Activated CD4-positive, alpha-beta T cell treated with anti-CD3 and anti-CD28 coated beads, Interleukin-2, amount 10 ng/mL, durations not matched to agents 24 days and 14 days (primary cell): ENCODE measurements around the gene SAMD11. TPM values are rescaled to one million over a fixed set of nuclear protein-coding genes. Genes with fewer than 3 reads are reported as not detected.
A peak's percentile ranks its signal among the peaks of the same experiment; 100 is the strongest.

ENCODE experiments used
- DNase-seq: peaks from one replicate; pipeline ENCODE4 v3.0.0; 2022
- H3K27ac Mint-ChIP-seq: one replicate; pipeline ENCODE4 v1.8.0; 2022; ENCODE audit warnings: mild to moderate bottlenecking, mixed read lengths
- H3K27me3 Mint-ChIP-seq: one replicate; pipeline ENCODE4 v1.8.0; 2022; ENCODE audit warnings: mixed read lengths
- H3K36me3 Mint-ChIP-seq: one replicate; pipeline ENCODE4 v1.8.0; 2022; ENCODE audit warnings: low read depth, mild to moderate bottlenecking, mixed read lengths
- H3K4me1 Mint-ChIP-seq: one replicate; pipeline ENCODE4 v1.8.0; 2021; ENCODE audit warnings: mixed read lengths
- H3K4me3 Mint-ChIP-seq: one replicate; pipeline ENCODE4 v1.8.0; 2022; ENCODE audit warnings: mild to moderate bottlenecking, moderate library complexity, mixed read lengths
- H3K9me3 Mint-ChIP-seq: one replicate; pipeline ENCODE4 v1.8.0; 2021; ENCODE audit warnings: mixed read lengths
- intact Hi-C: fragments of 100-400 bp; cut with micrococcal nuclease; formaldehyde crosslinking; loops from one replicate; pipeline ENCODE4 v1.15.1; 2023
- total RNA-seq: library from RNA; stranded (reverse); gene quantifications from 2 replicates; pipeline ENCODE4 v1.2.3, GENCODE V29; 2022

SAMD11 gene
- total RNA-seq, 1 donor from 2014 or later, result not detected

GRCh38 chr1:966704-967300, 43.1 kb downstream of the SAMD11 start:
- peak; percentile 93 for DNase-seq

DNA sequence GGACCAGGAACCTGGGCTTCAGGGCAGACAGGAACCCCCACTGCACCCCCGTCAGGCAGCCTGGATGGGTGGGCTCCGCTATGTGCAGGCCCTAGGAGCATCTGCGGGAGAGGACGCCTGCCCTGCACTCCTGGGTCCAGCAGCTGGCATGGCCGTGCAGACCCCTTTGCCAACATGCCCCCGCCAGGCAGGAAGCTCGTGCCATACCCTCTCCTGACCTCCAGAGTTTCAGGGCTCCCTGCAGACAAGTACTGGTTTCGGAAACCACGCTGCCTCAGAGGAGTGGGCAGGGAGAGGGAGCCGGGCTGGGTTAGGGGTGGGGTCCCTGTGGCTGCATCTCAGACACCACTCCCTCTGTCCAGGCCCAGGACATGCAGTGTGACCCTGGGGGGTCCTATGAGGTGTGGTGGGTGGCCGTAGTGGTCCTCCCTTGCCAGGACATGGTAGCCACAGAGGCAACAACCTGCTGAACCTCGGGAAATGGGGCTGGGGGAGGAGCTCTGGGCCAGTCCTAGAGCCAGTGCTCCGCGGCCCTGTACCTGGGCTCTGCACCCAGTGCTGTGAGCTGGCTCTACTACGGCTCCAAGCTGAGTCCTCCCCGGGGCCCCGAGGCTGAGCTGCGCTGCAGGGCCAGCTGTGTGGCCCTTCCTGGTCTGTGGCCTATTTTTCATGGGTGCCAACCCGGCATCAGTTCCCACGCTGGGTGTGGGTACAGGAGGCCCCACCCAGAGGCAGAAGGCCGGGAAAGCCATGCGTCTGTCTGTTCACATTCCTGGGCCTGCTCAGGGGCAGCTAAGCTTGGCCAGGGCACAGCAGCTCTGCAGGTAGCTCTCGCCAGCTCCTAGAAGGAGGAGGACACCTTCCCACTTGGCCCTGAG, 44.0 kb downstream of the SAMD11 start:
- Mint-ChIP-seq H3K4me1 (peaks cover 5% of the 10 kb centered on the region), H3K36me3 (peaks cover 8% of the 10 kb centered on the region), H3K9me3 (no peaks in the 10 kb centered on the region), H3K27ac (no peak overlapping the region), H3K27me3 (peaks cover 10% of the 10 kb centered on the region), H3K4me3 (peak overlapping the region; percentile 86)
- DNase-seq, result no peak
- intact Hi-C loops, result loop anchor here (1.0 kb wide), 1 partner anchor 8 kb away; the partner anchor contains the start of gene NOC2L

More at GRCh38 chr1:966704-967300, 43.1 kb downstream of the SAMD11 start:
- intact Hi-C loops, result loop anchor here (1.0 kb wide), 1 partner anchor 8 kb away; the partner anchor contains the start of gene NOC2L
- H3K27ac Mint-ChIP-seq, result peak overlapping the region; percentile 85
- peak overlapping the region; percentile 86 for H3K4me3 Mint-ChIP-seq
- H3K4me1 Mint-ChIP-seq, result peaks cover 7% of the 10 kb centered on the region
- peaks cover 10% of the 10 kb centered on the region for H3K27me3 Mint-ChIP-seq
- H3K36me3 Mint-ChIP-seq, result peaks cover 14% of the 10 kb centered on the region
- H3K9me3 Mint-ChIP-seq, result no peaks in the 10 kb centered on the region

DNA sequence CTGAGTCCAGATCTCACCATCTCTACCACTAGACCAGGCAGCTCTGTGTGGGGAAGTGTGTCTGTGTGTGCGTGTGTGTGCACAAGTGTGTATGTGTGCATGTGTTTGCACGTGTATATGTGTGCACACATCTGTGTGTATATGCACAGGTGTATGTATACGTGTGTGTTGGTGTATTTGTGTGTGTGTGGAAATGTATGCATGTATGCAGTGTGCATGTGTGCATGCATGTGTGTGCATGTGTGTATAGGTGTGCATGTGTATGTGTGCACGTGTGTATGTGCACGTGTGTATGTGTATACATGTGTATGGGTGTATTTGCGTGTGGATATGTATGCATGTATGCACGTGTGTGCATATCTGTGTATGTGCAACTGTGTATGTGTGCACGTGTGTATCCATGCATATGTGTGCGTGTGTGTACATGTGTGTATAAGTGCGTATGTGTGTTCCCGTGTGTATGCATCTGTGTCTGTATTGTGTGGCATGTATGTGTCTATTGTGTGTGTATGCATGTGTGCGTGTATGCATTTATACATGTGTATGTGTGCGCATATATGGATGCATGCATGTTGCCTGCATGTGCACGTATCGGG, 45.6 kb downstream of the SAMD11 start:
- H3K27me3 Mint-ChIP-seq, result peaks cover 10% of the 10 kb centered on the region

GRCh38 chr1:970242-970972, 46.7 kb downstream of the SAMD11 start:
- intact Hi-C loops, result no loop called here
- Mint-ChIP-seq H3K4me3 (no peak overlapping the region), H3K27ac (no peak overlapping the region), H3K27me3 (peaks cover 10% of the 10 kb centered on the region), H3K36me3 (peaks cover 3% of the 10 kb centered on the region), H3K9me3 (no peaks in the 10 kb centered on the region), H3K4me1 (peaks cover 5% of the 10 kb centered on the region)
- DNase-seq, result no peak

More for the DNA sequence above, 45.6 kb downstream of the SAMD11 start:
- Mint-ChIP-seq H3K27ac (no peak overlapping the region), H3K4me3 (no peak overlapping the region), H3K4me1 (peaks cover 5% of the 10 kb centered on the region), H3K36me3 (peaks cover 3% of the 10 kb centered on the region), H3K9me3 (no peaks in the 10 kb centered on the region)
- no peak for DNase-seq
- intact Hi-C loops, result no loop called here

DNA sequence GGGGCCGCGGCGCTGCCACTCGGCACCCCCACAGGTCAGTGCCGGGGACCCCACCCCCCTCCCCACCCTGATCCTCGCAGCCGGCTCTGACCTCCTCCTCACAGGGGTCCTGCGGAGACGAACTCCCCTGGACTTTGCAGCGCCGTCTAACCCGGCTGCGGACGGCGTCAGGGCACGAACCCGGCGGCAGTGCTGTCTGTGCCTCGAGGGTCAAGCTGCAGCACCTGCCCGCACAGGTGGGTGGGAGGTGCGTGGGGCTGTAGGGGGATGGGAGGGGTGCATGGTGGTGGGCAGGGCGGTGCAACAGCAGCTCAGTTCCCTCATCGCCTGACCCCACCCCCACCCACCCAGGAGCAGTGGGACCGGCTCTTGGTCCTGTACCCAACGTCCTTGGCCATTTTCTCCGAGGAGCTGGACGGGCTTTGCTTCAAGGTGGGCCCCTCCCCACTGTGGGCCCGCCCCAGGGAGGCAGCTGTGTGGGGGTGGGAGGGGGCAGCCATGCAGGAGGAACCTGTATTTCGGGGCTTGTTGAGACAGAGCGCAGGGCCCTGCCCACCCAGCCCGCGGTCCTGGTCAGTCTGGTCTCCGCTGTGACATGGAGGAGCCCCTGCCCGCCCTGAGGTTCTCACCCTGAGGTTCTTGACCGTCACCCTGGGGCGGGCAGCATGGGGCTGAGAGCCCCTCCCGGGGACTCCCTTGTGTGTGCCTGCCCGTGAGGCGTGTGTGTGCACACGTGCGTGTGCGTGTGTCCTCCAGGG, 47.4 kb downstream of the SAMD11 start:
- Mint-ChIP-seq H3K4me3 (no peak overlapping the region), H3K9me3 (no peaks in the 10 kb centered on the region), H3K27me3 (peaks cover 13% of the 10 kb centered on the region), H3K27ac (no peak overlapping the region), H3K36me3 (no peaks in the 10 kb centered on the region), H3K4me1 (peaks cover 6% of the 10 kb centered on the region)
- intact Hi-C loops, result no loop called here
- no peak for DNase-seq

DNA sequence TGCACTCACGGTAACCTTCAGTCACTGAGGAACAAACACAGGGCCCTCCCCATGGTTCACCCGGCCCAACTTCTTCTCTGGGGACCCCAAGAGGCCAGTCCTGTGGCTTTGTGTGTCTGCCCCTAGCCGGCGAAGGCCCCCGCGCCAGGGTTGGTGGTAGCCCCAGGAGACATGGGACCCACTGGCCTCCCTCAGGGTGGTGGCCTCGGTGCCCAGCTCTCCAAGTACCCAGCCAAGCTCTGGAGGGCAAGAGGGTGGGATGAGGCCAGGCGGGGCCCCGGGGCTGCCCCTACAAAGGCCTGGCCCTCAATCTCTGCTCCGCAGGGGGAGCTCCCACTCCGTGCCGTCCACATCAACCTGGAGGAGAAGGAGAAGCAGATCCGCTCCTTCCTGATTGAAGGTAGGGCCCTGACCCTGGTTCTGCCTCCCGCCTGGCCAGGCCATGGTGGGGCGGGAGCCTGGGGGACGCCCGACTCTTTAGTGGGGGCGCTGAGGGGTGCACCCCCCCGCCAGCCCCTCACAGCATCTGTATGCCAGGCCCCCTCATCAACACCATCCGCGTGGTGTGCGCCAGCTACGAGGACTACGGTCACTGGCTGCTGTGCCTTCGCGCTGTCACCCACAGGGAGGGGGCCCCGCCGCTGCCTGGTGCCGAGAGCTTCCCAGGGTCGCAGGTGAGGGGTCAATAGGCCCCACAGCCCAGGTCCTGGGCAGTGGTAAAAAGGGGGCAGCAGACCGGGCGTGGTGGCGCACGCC, 48.2 kb downstream of the SAMD11 start:
- H3K4me1 Mint-ChIP-seq, result peaks cover 6% of the 10 kb centered on the region
- no peaks in the 10 kb centered on the region for H3K9me3 Mint-ChIP-seq
- no peak for DNase-seq
- no peak overlapping the region for H3K27ac Mint-ChIP-seq
- no peak overlapping the region for H3K4me3 Mint-ChIP-seq
- intact Hi-C loops, result no loop called here
- H3K36me3 Mint-ChIP-seq, result no peaks in the 10 kb centered on the region
- peaks cover 13% of the 10 kb centered on the region for H3K27me3 Mint-ChIP-seq

DNA sequence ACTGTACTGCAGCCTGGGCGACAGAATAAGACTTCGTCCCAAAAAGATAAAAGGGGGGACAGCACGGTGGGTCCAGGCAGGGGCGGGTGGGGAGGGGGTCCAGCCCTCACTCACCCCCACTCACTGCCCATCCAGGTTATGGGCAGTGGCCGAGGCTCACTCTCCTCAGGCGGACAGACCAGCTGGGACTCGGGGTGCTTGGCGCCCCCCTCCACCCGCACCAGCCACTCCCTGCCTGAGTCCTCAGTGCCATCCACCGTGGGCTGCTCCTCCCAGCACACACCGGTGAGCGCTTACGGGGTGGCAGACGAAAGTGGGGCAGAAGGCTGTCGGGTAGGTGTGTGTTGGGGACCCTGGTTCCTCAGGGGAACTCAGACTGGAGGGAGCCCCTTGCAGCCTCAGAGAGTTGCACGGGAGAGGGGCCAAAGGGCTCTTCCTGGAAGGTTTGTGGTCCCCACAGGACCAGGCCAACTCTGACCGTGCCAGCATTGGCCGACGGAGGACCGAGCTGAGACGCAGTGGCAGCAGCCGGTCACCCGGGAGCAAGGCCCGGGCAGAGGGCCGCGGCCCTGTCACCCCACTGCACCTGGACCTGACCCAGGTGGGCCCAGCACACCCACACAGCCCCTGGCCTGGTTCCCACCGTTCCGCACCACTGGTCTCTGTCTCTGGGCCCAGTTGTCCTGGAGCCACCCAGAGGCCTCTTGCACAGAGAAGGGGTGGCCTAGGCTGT, 49.2 kb downstream of the SAMD11 start:
- peaks cover 6% of the 10 kb centered on the region for H3K4me1 Mint-ChIP-seq
- intact Hi-C loops, result no loop called here
- H3K27me3 Mint-ChIP-seq, result peaks cover 13% of the 10 kb centered on the region
- H3K36me3 Mint-ChIP-seq, result no peaks in the 10 kb centered on the region
- no peak for DNase-seq
- no peaks in the 10 kb centered on the region for H3K9me3 Mint-ChIP-seq
- no peak overlapping the region for H3K27ac Mint-ChIP-seq
- H3K4me3 Mint-ChIP-seq, result no peak overlapping the region

DNA sequence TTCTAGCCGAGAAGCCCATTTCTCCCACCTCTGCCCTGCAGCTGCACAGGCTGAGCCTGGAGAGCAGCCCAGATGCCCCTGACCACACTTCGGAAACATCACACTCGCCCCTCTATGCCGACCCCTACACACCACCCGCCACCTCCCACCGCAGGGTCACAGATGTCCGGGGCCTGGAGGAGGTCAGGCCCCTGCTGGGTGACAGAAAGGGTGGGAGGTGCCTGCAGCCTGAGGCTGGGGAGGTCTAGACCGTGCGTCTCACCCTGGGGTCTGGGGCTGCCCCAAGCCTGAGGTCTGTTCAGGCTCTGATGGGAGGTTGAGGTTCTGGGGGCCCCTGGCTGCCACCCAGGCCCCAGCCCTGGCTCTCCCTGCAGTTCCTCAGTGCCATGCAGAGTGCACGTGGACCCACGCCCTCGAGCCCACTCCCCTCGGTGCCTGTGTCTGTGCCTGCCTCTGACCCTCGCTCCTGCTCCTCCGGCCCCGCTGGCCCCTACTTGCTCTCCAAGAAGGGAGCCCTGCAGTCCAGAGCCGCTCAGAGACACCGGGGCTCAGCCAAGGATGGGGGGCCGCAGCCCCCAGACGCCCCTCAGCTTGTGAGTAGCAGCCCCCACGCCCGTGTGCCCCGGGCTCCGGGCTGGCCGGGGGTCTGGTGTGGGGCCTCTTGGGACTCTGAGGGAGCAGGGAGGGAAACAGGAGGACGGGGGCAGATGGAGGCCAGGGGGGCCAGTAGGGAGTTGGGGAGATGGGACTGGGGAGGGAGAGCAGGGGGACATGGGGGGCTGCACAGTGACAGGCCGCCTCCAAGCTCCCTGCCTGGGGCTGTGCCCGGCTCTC, 50.0 kb downstream of the SAMD11 start:
- Mint-ChIP-seq H3K27ac (no peak overlapping the region), H3K36me3 (no peaks in the 10 kb centered on the region), H3K4me3 (no peak overlapping the region), H3K27me3 (peaks cover 12% of the 10 kb centered on the region), H3K4me1 (peaks cover 5% of the 10 kb centered on the region), H3K9me3 (no peaks in the 10 kb centered on the region)
- intact Hi-C loops, result no loop called here
- DNase-seq, result no peak

DNA sequence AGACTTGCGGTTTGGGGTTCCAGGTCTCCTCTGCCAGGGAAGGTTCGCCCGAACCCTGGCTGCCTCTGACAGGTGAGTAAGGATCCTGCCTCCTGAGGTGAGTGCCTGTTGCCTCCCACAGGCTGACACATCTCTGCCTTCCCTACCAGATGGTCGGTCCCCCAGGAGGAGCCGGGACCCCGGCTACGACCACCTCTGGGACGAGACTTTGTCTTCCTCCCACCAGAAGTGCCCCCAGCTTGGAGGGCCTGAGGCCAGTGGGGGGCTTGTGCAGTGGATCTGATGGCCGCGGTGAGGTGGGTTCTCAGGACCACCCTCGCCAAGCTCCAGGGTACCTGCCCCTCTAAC, 50.5 kb downstream of the SAMD11 start:
- Mint-ChIP-seq H3K4me3 (no peak overlapping the region), H3K9me3 (no peaks in the 10 kb centered on the region), H3K27ac (no peak overlapping the region), H3K4me1 (peaks cover 5% of the 10 kb centered on the region), H3K36me3 (no peaks in the 10 kb centered on the region), H3K27me3 (peaks cover 9% of the 10 kb centered on the region)
- no peak for DNase-seq
- intact Hi-C loops, result no loop called here

- Mint-ChIP-seq H3K27ac (no peak overlapping the region), H3K4me1 (peaks cover 5% of the 10 kb centered on the region), H3K27me3 (peaks cover 6% of the 10 kb centered on the region), H3K4me3 (no peak overlapping the region), H3K9me3 (no peaks in the 10 kb centered on the region), H3K36me3 (no peaks in the 10 kb centered on the region)
- no peak for DNase-seq
- intact Hi-C loops, result no loop called here
Measured at GRCh38 chr1:974687-975328, 51.1 kb downstream of the SAMD11 start.

GRCh38 chr1:975365-975764, 51.6 kb downstream of the SAMD11 start:
- DNase-seq, result no peak
- intact Hi-C loops, result no loop called here
- Mint-ChIP-seq H3K9me3 (no peaks in the 10 kb centered on the region), H3K27ac (no peak overlapping the region), H3K36me3 (no peaks in the 10 kb centered on the region), H3K4me1 (peaks cover 5% of the 10 kb centered on the region), H3K27me3 (peaks cover 6% of the 10 kb centered on the region), H3K4me3 (no peak overlapping the region)
